Measurements from ENCODE around the gene EMD.

GRCh38 chrX:154374313-154375155, 4.6 kb upstream of the EMD start, which contains the start of gene FLNA:
- TF ChIP-seq POLR2A (IDR thresholded peaks at IDR 0.05) (no peak), CTCF (IDR thresholded peaks at IDR 0.05) (peak in 1 of 6 experiments; percentile 15)
